CD14-positive monocyte (primary cell): Measurements from ENCODE around the gene AMPD3. TPM values are rescaled to one million over a fixed set of nuclear protein-coding genes. Genes with fewer than 3 reads are reported as not detected.

ENCODE experiments used
- DNase-seq, 3 donors: peaks; one replicate each; pipeline ENCODE4 v3.0.0-alpha.2; 2011 to 2022
- H2AFZ ChIP-seq: 2 replicates; pipeline ENCODE4 v1.6.0; 2012; ENCODE audit warnings: mild to moderate bottlenecking, low read depth, low read length, inconsistent platforms; ENCODE audit not compliant: insufficient read depth, poor library complexity, severe bottlenecking
- H3K27ac ChIP-seq, 2 donors: 1 replicate in 1 of 2; 2 replicates in 1 of 2; pipeline ENCODE4 v1.5.1; 2012 to 2013; ENCODE audit warnings: low read length in 2 of 2, control low read depth in 1 of 2, inconsistent platforms in 1 of 2, low read depth in 1 of 2, mild to moderate bottlenecking in 1 of 2
- H3K27me3 ChIP-seq, 2 donors: one replicate each; pipeline versions ENCODE4 v1.6.0 to v1.6.1; 2011 to 2013; ENCODE audit warnings: low read length in 2 of 2; ENCODE audit not compliant: control insufficient read depth in 2 of 2, insufficient read depth in 2 of 2
- H3K36me3 ChIP-seq, 2 donors: replicated peaks in 1 of 2; 1 replicate in 1 of 2; 2 replicates in 1 of 2; pipeline versions ENCODE4 v1.5.1 to v1.6.1; 2012 to 2013; ENCODE audit warnings: low read length in 2 of 2, control low read depth in 1 of 2, inconsistent platforms in 1 of 2, mild to moderate bottlenecking in 1 of 2; ENCODE audit not compliant: insufficient read depth in 2 of 2, control insufficient read depth in 1 of 2
- H3K4me1 ChIP-seq, 2 donors: 1 replicate in 1 of 2; 2 replicates in 1 of 2; pipeline versions ENCODE4 v1.5.1 to v1.6.1; 2012 to 2013; ENCODE audit warnings: low read length in 2 of 2, control low read depth in 1 of 2, inconsistent platforms in 1 of 2, mild to moderate bottlenecking in 1 of 2, moderate library complexity in 1 of 2; ENCODE audit not compliant: insufficient read depth in 2 of 2, control insufficient read depth in 1 of 2
- H3K4me2 ChIP-seq: replicated peaks from 2 replicates; pipeline ENCODE3; 2012; ENCODE audit warnings: low read length, moderate library complexity, mild to moderate bottlenecking; ENCODE audit not compliant: poor library complexity, severe bottlenecking; ENCODE audit errors: extremely low read depth
- H3K4me3 ChIP-seq, 3 experiments: fragments of 200-600 bp in 1 of 3; sonication (generic) in 1 of 3; replicated peaks in 1 of 3; 1 replicate in 2 of 3; 2 replicates in 1 of 3; pipeline ENCODE4 v1.5.1; 2011 to 2013; ENCODE audit warnings: low read length in 3 of 3, mild to moderate bottlenecking in 3 of 3, control low read depth in 2 of 3, low read depth in 2 of 3, inconsistent platforms in 1 of 3, moderate library complexity in 1 of 3
- H3K79me2 ChIP-seq: 2 replicates; pipeline ENCODE4 v1.6.0; 2012; ENCODE audit warnings: mild to moderate bottlenecking, control low read depth, inconsistent platforms, low read length, moderate library complexity; ENCODE audit not compliant: insufficient read depth
- H3K9ac ChIP-seq: 2 replicates; pipeline ENCODE4 v1.6.0; 2017; ENCODE audit warnings: low read length, mild to moderate bottlenecking; ENCODE audit not compliant: insufficient read depth, poor library complexity, severe bottlenecking
- H3K9me3 ChIP-seq, 2 donors: replicated peaks in 1 of 2; 1 replicate in 1 of 2; 2 replicates in 1 of 2; pipeline versions ENCODE4 v1.5.1 to v1.6.1; 2012 to 2013; ENCODE audit warnings: low read length in 2 of 2, control low read depth in 1 of 2; ENCODE audit not compliant: control insufficient read depth in 1 of 2, insufficient read depth in 1 of 2
- H4K20me1 ChIP-seq: 2 replicates; pipeline ENCODE4 v1.6.0; 2012; ENCODE audit warnings: mild to moderate bottlenecking, low read length, control low read depth, moderate library complexity; ENCODE audit not compliant: insufficient read depth
- H3K27ac Mint-ChIP-seq, 7 donors: one replicate each; pipeline ENCODE4 v1.8.0; 2020; ENCODE audit warnings: mild to moderate bottlenecking in 7 of 7, mixed read lengths in 7 of 7, moderate library complexity in 6 of 7, inconsistent platforms in 2 of 7
- H3K27me3 Mint-ChIP-seq, 3 donors: one replicate each; pipeline ENCODE4 v1.8.0; 2021 to 2022; ENCODE audit warnings: low read depth in 3 of 3, mild to moderate bottlenecking in 3 of 3, mixed read lengths in 3 of 3, moderate library complexity in 3 of 3, inconsistent platforms in 1 of 3
- H3K36me3 Mint-ChIP-seq, 2 donors: one replicate each; pipeline ENCODE4 v1.8.0; 2020; ENCODE audit warnings: mixed read lengths in 2 of 2, inconsistent platforms in 1 of 2, mild to moderate bottlenecking in 1 of 2
- H3K4me1 Mint-ChIP-seq: one replicate; pipeline ENCODE4 v1.8.0; 2020; ENCODE audit warnings: mild to moderate bottlenecking, mixed read lengths
- H3K4me3 Mint-ChIP-seq, 2 donors: one replicate each; pipeline ENCODE4 v1.8.0; 2020; ENCODE audit warnings: mild to moderate bottlenecking in 2 of 2, mixed read lengths in 2 of 2, moderate library complexity in 1 of 2
- H3K9me3 Mint-ChIP-seq, 7 donors: one replicate each; pipeline ENCODE4 v1.8.0; 2020 to 2022; ENCODE audit warnings: mixed read lengths in 7 of 7, mild to moderate bottlenecking in 6 of 7, moderate library complexity in 6 of 7, inconsistent platforms in 2 of 7
- WGBS: methylation state at CpG from one replicate; pipeline ENCODE4 v1.1.5; 2013; ENCODE audit warnings: missing lambda C conversion rate; ENCODE audit not compliant: insufficient coverage; 5-methylcytosine and 5-hydroxymethylcytosine counted together
- intact Hi-C, 2 donors: fragments of 100-400 bp; cut with micrococcal nuclease; formaldehyde crosslinking; loops; one replicate each; pipeline versions ENCODE4 v1.15.0 to v1.15.1; 2023
- polyA plus RNA-seq, 3 donors: library from polyadenylated mRNA; depleted of rRNA in 1 of 3; unstranded in 2 of 3; stranded (reverse) in 1 of 3; fragments of 300-500 nt in 2 of 3; fragments of >200 nt in 1 of 3; fragmentation: Illumina TruSeq in 2 of 3; gene quantifications; 1 replicate in 2 of 3; 2 replicates in 1 of 3; pipeline ENCODE4 v1.2.3, GENCODE V29; 2012 to 2021
- TF ChIP-seq, protein P1 (sequence below): fragments of 200-600 bp; IDR thresholded peaks from one replicate; pipeline ENCODE4 v1.8.0; 2022; ENCODE audit warnings: antibody characterized with exemption, mild to moderate bottlenecking

Gene AMPD3
- polyA plus RNA-seq, 3 donors, result 10.5 to 24.3 (median 14.3) TPM

DNA sequence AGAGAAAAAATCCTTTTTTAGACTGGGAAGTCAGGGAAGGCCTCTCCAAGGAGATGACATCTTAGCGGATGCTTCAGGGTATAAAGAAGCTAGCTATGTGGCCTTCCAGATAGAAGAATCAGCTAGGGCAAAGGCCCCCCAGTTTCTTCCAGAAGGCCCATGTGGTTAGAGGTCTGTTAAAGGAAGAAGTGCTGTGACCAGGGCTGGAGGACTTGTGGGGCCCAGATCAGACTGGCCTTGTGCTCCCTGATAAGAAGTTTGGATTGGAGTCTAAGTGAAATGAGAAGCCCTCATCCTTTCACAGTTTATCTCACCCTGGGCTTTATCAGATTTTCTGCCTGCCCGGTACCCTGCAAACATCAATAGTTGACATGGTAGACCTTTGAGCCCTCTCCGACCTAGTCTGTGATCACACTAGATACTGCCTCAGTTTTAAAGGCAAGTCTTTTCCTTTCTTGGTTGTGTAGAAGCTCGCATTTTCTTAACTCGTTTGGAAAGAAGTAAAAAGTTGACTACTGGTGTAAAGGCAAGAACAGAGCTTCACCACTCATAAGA lies 7.8 kb downstream of the AMPD3 start:
- Histone ChIP-seq H2AFZ (no peak overlapping the region), H3K4me3 (no peak overlapping the region), H3K27ac (no peak overlapping the region), H3K9me3 (no peaks in the 10 kb centered on the region), H3K79me2 (peaks cover 54% of the 10 kb centered on the region), H3K36me3 (peaks cover 57 to 67% of the 10 kb centered on the region in 2 donors), H3K4me1 (peaks cover 28 to 29% of the 10 kb centered on the region in 2 donors), H4K20me1 (peaks cover 48% of the 10 kb centered on the region), H3K4me2 (no peak overlapping the region), H3K9ac (no peak overlapping the region), H3K27me3 (no peaks in the 10 kb centered on the region)
- peaks cover 0 to 2% (median 0%) of the 10 kb centered on the region in 7 donors for H3K9me3 Mint-ChIP-seq
- H3K27me3 Mint-ChIP-seq, result peaks cover 0 to 2% (median 1%) of the 10 kb centered on the region in 3 donors
- no peak for DNase-seq
- H3K36me3 Mint-ChIP-seq, result peaks cover 65 to 70% of the 10 kb centered on the region in 2 donors
- H3K27ac Mint-ChIP-seq, result no peak overlapping the region
- H3K4me1 Mint-ChIP-seq, result peaks cover 29% of the 10 kb centered on the region
- WGBS, result 100% methylated on average over 1 of the region's 5 CpGs
- TF ChIP-seq, protein P1, sequence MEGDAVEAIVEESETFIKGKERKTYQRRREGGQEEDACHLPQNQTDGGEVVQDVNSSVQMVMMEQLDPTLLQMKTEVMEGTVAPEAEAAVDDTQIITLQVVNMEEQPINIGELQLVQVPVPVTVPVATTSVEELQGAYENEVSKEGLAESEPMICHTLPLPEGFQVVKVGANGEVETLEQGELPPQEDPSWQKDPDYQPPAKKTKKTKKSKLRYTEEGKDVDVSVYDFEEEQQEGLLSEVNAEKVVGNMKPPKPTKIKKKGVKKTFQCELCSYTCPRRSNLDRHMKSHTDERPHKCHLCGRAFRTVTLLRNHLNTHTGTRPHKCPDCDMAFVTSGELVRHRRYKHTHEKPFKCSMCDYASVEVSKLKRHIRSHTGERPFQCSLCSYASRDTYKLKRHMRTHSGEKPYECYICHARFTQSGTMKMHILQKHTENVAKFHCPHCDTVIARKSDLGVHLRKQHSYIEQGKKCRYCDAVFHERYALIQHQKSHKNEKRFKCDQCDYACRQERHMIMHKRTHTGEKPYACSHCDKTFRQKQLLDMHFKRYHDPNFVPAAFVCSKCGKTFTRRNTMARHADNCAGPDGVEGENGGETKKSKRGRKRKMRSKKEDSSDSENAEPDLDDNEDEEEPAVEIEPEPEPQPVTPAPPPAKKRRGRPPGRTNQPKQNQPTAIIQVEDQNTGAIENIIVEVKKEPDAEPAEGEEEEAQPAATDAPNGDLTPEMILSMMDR, result no peak
- no peak overlapping the region for H3K4me3 Mint-ChIP-seq
- intact Hi-C loops, result no loop called here

GRCh38 chr11:10473371-10473770 lies 18.3 kb downstream of the AMPD3 start:
- Histone ChIP-seq H3K4me3 (no peak overlapping the region), H3K4me2 (no peak overlapping the region), H3K9ac (no peak overlapping the region), H2AFZ (no peak overlapping the region), H3K36me3 (peaks cover 32 to 55% of the 10 kb centered on the region in 2 donors), H3K79me2 (peaks cover 56% of the 10 kb centered on the region), H3K9me3 (no peaks in the 10 kb centered on the region), H3K27ac (no peak overlapping the region), H4K20me1 (peaks cover 54% of the 10 kb centered on the region), H3K4me1 (peaks cover 6 to 11% of the 10 kb centered on the region in 2 donors), H3K27me3 (no peaks in the 10 kb centered on the region)
- no peak for DNase-seq
- TF ChIP-seq, protein P1, result no peak
- H3K36me3 Mint-ChIP-seq, result peaks cover 57% of the 10 kb centered on the region in 2 donors
- H3K27me3 Mint-ChIP-seq, result no peaks in the 10 kb centered on the region
- peaks cover 0 to 4% (median 0%) of the 10 kb centered on the region in 7 donors for H3K9me3 Mint-ChIP-seq
- H3K4me3 Mint-ChIP-seq, result no peak overlapping the region
- intact Hi-C loops, result no loop called here
- peaks cover 18% of the 10 kb centered on the region for H3K4me1 Mint-ChIP-seq
- 100% methylated on average over 4 of the region's 4 CpGs for WGBS
- H3K27ac Mint-ChIP-seq, result peak overlapping the region in 2 of 7 donors; percentile 10 to 44
